ENCODE results near the gene P2RY12.

GRCh38 chr3:151362751-151363174 lies 21.8 kb downstream of the P2RY12 start:
- no peak for TF ChIP-seq CTCF (IDR thresholded peaks at IDR 0.05)
- TF ChIP-seq POLR2A (IDR thresholded peaks at IDR 0.05): no peak
- no peak for TF ChIP-seq EP300 (IDR thresholded peaks at IDR 0.05)

All from tibial nerve (tissue), 4 donors.